ENCODE measurements around the gene STX18.
A peak's percentile ranks its signal among the peaks of the same experiment; 100 is the strongest.

Gene STX18

GRCh38 chr4:4409416-4410115, 132.3 kb downstream of the STX18 start:
- intact Hi-C loops (cut with DNase I) = no loop called here

GRCh38 chr4:4408576-4409335, 133.1 kb downstream of the STX18 start:
- peak in 4 of 10 donors; percentile 17 to 74 (median 57) for DNase-seq
- intact Hi-C loops (cut with DNase I) = no loop called here

More at GRCh38 chr4:4409416-4410115, 132.3 kb downstream of the STX18 start:
- peak in 4 of 10 donors; percentile 18 to 77 (median 64) for DNase-seq

GRCh38 chr4:4408132-4408523, 133.7 kb downstream of the STX18 start:
- intact Hi-C loops (cut with DNase I) = no loop called here
- peak in 4 of 10 donors; percentile 22 to 62 (median 53) for DNase-seq

GRCh38 chr4:4407299-4408131, 134.3 kb downstream of the STX18 start:
- intact Hi-C loops (cut with DNase I) = no loop called here
- peak in 4 of 10 donors; percentile 24 to 73 (median 56) for DNase-seq

GRCh38 chr4:4406455-4407298, 135.2 kb downstream of the STX18 start:
- intact Hi-C loops (cut with DNase I) = no loop called here
- peak in 4 of 10 donors; percentile 31 to 84 (median 80) for DNase-seq

- peak in 3 of 10 donors; percentile 22 to 75 (median 58) for DNase-seq
- intact Hi-C loops (cut with DNase I) = no loop called here
These were observed 136.4 kb downstream of the STX18 start for GRCh38 chr4:4405358-4405962.

- peak in 2 of 10 donors; percentile 34 to 66 for DNase-seq
- intact Hi-C loops (cut with DNase I) = no loop called here
These were observed 138.9 kb downstream of the STX18 start for GRCh38 chr4:4402966-4403365.

GRCh38 chr4:4401036-4401435, 140.8 kb downstream of the STX18 start:
- DNase-seq = peak in 1 of 10 donors; percentile 29
- intact Hi-C loops (cut with DNase I) = no loop called here

GRCh38 chr4:4398430-4398829, 143.4 kb downstream of the STX18 start:
- DNase-seq = peak in 1 of 10 donors; percentile 3
- intact Hi-C loops (cut with DNase I) = no loop called here

GRCh38 chr4:4397441-4397819, 144.4 kb downstream of the STX18 start:
- peak in 4 of 10 donors; percentile 27 to 76 (median 48) for DNase-seq
- intact Hi-C loops (cut with DNase I) = no loop called here

- peak in 4 of 10 donors; percentile 22 to 59 (median 56) for DNase-seq
- intact Hi-C loops (cut with DNase I) = no loop called here
These were observed 145.0 kb downstream of the STX18 start for GRCh38 chr4:4396628-4397440.

GRCh38 chr4:4395849-4396627, 145.8 kb downstream of the STX18 start:
- intact Hi-C loops (cut with DNase I) = no loop called here
- peak in 8 of 10 donors; percentile 57 to 95 (median 72) for DNase-seq

- intact Hi-C loops (cut with DNase I) = no loop called here
- peak in 3 of 10 donors; percentile 1 to 55 (median 24) for DNase-seq
These were observed 146.5 kb downstream of the STX18 start for GRCh38 chr4:4395371-4395770.

- DNase-seq = peak in 2 of 10 donors; percentile 37 to 60
- intact Hi-C loops (cut with DNase I) = no loop called here
These were observed 147.2 kb downstream of the STX18 start for GRCh38 chr4:4394644-4395043.

GRCh38 chr4:4392501-4393183, 149.2 kb downstream of the STX18 start:
- DNase-seq = peak in 3 of 10 donors; percentile 28 to 64 (median 59)
- intact Hi-C loops (cut with DNase I) = no loop called here

- peak in 2 of 10 donors; percentile 26 to 45 for DNase-seq
- intact Hi-C loops (cut with DNase I) = no loop called here
These were observed 150.0 kb downstream of the STX18 start for GRCh38 chr4:4391866-4392265.

Data from posterior cingulate gyrus (tissue), 11 donors.